Endodermal cell (in vitro differentiated cells): ENCODE results near the gene SUPT3H. TPM values are rescaled to one million over a fixed set of nuclear protein-coding genes. Genes with fewer than 3 reads are reported as not detected.
A peak's percentile ranks its signal among the peaks of the same experiment; 100 is the strongest.
"Not testable (repeated sequence)": the region's sequence is repeated elsewhere in the genome, so short reads cannot be mapped to it uniquely, and the experiment has no call there.

Source experiments
- DNase-seq: peaks from one replicate; pipeline ENCODE4 v3.0.0-alpha.2; 2017
- H3K27ac ChIP-seq: 2 replicates; pipeline ENCODE4 v1.5.1; 2013; ENCODE audit warnings: mild to moderate bottlenecking, low read depth, low read length, moderate library complexity
- H3K27me3 ChIP-seq: 2 replicates; pipeline ENCODE4 v1.6.1; 2013; ENCODE audit warnings: mild to moderate bottlenecking, low read length, moderate library complexity; ENCODE audit not compliant: insufficient read depth, control insufficient read depth, poor library complexity, severe bottlenecking
- H3K36me3 ChIP-seq: 2 replicates; pipeline ENCODE4 v1.7.0; 2013; ENCODE audit warnings: mild to moderate bottlenecking, low read length, moderate library complexity; ENCODE audit not compliant: control insufficient read depth, insufficient read depth
- H3K4me1 ChIP-seq: one replicate; pipeline ENCODE4 v1.7.0; 2013; ENCODE audit warnings: low read length; ENCODE audit not compliant: control insufficient read depth, insufficient read depth
- H3K4me3 ChIP-seq: 2 replicates; pipeline ENCODE4 v1.5.1; 2013; ENCODE audit warnings: mild to moderate bottlenecking, low read length, moderate library complexity
- H3K9ac ChIP-seq: 2 replicates; pipeline ENCODE4 v1.6.1; 2013; ENCODE audit warnings: mild to moderate bottlenecking, low read length, moderate library complexity; ENCODE audit not compliant: poor library complexity, severe bottlenecking; ENCODE audit errors: extremely low read depth
- H3K9me3 ChIP-seq: 2 replicates; pipeline ENCODE4 v1.6.1; 2013; ENCODE audit warnings: mild to moderate bottlenecking, low read length, moderate library complexity; ENCODE audit not compliant: control insufficient read depth
- H3K27ac Mint-ChIP-seq: 2 replicates; pipeline ENCODE4 v1.8.0; 2020; ENCODE audit warnings: mixed read lengths
- H3K27me3 Mint-ChIP-seq: 2 replicates; pipeline ENCODE4 v1.8.0; 2021; ENCODE audit warnings: mild to moderate bottlenecking, mixed read lengths; ENCODE audit not compliant: insufficient read depth
- H3K36me3 Mint-ChIP-seq: 2 replicates; pipeline ENCODE4 v1.8.0; 2020; ENCODE audit warnings: low read depth, mixed read lengths
- H3K4me1 Mint-ChIP-seq: 2 replicates; pipeline ENCODE4 v1.8.0; 2020; ENCODE audit warnings: mixed read lengths
- H3K4me3 Mint-ChIP-seq: 2 replicates; pipeline ENCODE4 v1.8.0; 2020; ENCODE audit warnings: mild to moderate bottlenecking, moderate library complexity, mixed read lengths
- H3K9me3 Mint-ChIP-seq: 2 replicates; pipeline ENCODE4 v1.8.0; 2020; ENCODE audit warnings: mild to moderate bottlenecking, mixed read lengths
- WGBS, 2 experiments: methylation state at CpG; one replicate each; pipeline versions ENCODE4 v1.1.5 to v1.1.7; 2013; ENCODE audit warnings: missing lambda C conversion rate in 2 of 2, mixed read lengths in 1 of 2; ENCODE audit not compliant: insufficient coverage in 1 of 2, insufficient read length in 1 of 2; 5-methylcytosine and 5-hydroxymethylcytosine counted together
- total RNA-seq, 2 donors: library from RNA; stranded (reverse); fragmentation: NEBNext Ultra II Directional in 1 of 2; extraction: Animal tissue kit (Norgen Biotek cat#: 25700) in 1 of 2; gene quantifications; 2 replicates in 1 of 2; 3 replicates in 1 of 2; pipeline ENCODE4 v1.2.1, GENCODE V29; 2021
- TF ChIP-seq, protein P1 (sequence below): fragments of 200-600 bp; sonication (generic); conservative IDR thresholded peaks from 2 replicates; pipeline ENCODE4 v1.5.0; 2021; ENCODE audit warnings: antibody characterized with exemption, mild to moderate bottlenecking

The SUPT3H gene
- total RNA-seq, 2 donors from 2014 or later, result 32.4 to 34.7 TPM

DNA sequence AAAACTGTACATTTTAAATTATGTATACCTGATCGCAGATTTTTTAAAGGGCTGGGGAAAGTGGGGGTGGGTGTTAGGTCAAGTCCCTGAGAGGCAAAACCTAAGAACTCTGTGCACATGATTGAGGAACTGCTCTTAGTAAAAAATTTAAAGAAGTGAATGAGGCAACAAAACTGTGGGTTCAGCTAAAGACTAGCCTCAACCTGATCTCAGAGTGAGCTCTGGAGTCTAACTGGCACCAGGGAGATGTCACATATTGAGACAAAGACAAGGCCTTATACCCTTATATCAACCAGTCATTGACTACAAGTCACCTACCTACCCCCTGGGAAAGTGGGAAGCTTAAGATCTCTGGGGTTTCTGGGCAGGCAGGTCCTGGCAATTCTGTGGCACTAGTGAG lies 77.0 kb downstream of the SUPT3H start:
- 100% methylated on average over 1 of the region's 1 CpG; no CpG with 5 or more reads in 1 of the 2 experiments for WGBS, 2 experiments
- TF ChIP-seq, protein P1, sequence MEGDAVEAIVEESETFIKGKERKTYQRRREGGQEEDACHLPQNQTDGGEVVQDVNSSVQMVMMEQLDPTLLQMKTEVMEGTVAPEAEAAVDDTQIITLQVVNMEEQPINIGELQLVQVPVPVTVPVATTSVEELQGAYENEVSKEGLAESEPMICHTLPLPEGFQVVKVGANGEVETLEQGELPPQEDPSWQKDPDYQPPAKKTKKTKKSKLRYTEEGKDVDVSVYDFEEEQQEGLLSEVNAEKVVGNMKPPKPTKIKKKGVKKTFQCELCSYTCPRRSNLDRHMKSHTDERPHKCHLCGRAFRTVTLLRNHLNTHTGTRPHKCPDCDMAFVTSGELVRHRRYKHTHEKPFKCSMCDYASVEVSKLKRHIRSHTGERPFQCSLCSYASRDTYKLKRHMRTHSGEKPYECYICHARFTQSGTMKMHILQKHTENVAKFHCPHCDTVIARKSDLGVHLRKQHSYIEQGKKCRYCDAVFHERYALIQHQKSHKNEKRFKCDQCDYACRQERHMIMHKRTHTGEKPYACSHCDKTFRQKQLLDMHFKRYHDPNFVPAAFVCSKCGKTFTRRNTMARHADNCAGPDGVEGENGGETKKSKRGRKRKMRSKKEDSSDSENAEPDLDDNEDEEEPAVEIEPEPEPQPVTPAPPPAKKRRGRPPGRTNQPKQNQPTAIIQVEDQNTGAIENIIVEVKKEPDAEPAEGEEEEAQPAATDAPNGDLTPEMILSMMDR, result no peak
- no peaks in the 10 kb centered on the region for H3K27me3 Mint-ChIP-seq

DNA sequence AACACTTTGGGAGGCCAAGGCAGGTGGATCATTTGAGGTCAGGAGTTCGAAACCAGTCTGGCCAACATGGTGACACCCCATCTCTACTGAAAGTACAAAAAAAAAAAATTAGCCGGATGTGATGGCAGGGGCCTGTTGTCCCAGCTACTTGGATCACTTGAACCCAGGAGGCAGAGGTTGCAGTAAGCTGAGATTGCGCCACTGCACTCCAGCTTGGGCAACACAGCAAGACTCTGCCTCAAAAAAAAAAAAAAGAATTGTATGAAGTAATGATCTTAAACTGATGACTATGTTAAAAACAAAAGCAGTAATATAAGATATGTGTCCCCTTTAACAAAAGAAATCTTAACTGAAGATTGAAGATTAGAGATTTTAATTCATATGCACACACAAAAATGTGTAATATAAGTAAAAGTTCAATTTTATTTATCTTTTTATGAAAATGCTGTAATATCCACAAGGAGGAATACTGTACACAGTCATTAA lies 78.6 kb downstream of the SUPT3H start:
- Histone ChIP-seq H3K27ac (no peak overlapping the region), H3K4me1 (no peaks in the 10 kb centered on the region), H3K9me3 (peaks cover 10% of the 10 kb centered on the region), H3K9ac (no peak overlapping the region), H3K36me3 (peaks cover 4% of the 10 kb centered on the region), H3K4me3 (no peak overlapping the region), H3K27me3 (no peaks in the 10 kb centered on the region)
- peaks cover 14% of the 10 kb centered on the region for H3K4me1 Mint-ChIP-seq
- peaks cover 18% of the 10 kb centered on the region for H3K36me3 Mint-ChIP-seq
- H3K9me3 Mint-ChIP-seq, result peaks cover 21% of the 10 kb centered on the region
- H3K27me3 Mint-ChIP-seq, result no peaks in the 10 kb centered on the region
- TF ChIP-seq, protein P1, result no peak
- DNase-seq, result no peak
- H3K27ac Mint-ChIP-seq, result no peak overlapping the region
- WGBS, 2 experiments, result 80 to 95% methylated on average over 1 to 3 of the region's 3 CpGs
- no peak overlapping the region for H3K4me3 Mint-ChIP-seq

More for the DNA sequence above, 77.0 kb downstream of the SUPT3H start:
- H3K9ac ChIP-seq, result no peak overlapping the region
- peaks cover 13% of the 10 kb centered on the region for H3K9me3 Mint-ChIP-seq
- no peak overlapping the region for H3K4me3 Mint-ChIP-seq
- H3K27me3 ChIP-seq, result no peaks in the 10 kb centered on the region
- peaks cover 4% of the 10 kb centered on the region for H3K36me3 ChIP-seq
- H3K27ac Mint-ChIP-seq, result no peak overlapping the region
- no peaks in the 10 kb centered on the region for H3K4me1 ChIP-seq
- H3K4me1 Mint-ChIP-seq, result peaks cover 12% of the 10 kb centered on the region
- peaks cover 20% of the 10 kb centered on the region for H3K9me3 ChIP-seq
- peaks cover 12% of the 10 kb centered on the region for H3K36me3 Mint-ChIP-seq
- no peak overlapping the region for H3K27ac ChIP-seq
- no peak overlapping the region for H3K4me3 ChIP-seq
- DNase-seq, result no peak

DNA sequence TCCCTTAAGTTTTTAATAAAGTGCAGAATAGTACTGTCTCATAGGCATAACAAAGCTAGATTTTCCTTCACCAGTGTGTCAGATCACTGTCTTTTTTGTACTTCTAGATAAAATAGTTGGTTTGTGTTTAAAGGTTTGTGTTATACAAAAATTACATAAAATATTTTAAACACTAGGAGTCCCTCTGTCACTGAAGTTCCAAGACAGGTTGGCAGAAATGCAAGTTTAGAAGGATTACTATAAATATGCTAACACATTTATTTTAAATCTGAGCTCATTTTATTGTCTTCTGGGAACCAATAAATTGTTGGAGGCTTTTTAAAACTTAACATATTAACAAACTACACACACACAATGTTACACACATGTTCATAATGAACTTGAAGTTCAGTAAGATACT lies 80.4 kb downstream of the SUPT3H start:
- DNase-seq, result no peak
- no peaks in the 10 kb centered on the region for H3K27me3 Mint-ChIP-seq
- peaks cover 4% of the 10 kb centered on the region for H3K36me3 ChIP-seq
- H3K4me1 Mint-ChIP-seq, result peaks cover 31% of the 10 kb centered on the region
- H3K27me3 ChIP-seq, result no peaks in the 10 kb centered on the region
- no peak overlapping the region for H3K27ac Mint-ChIP-seq
- TF ChIP-seq, protein P1, result no peak
- H3K9me3 Mint-ChIP-seq, result peaks cover 24% of the 10 kb centered on the region
- H3K9ac ChIP-seq, result no peak overlapping the region
- H3K4me3 Mint-ChIP-seq, result no peak overlapping the region
- H3K27ac ChIP-seq, result no peak overlapping the region
- no peaks in the 10 kb centered on the region for H3K4me1 ChIP-seq
- no peak overlapping the region for H3K4me3 ChIP-seq
- no peaks in the 10 kb centered on the region for H3K9me3 ChIP-seq
- peaks cover 16% of the 10 kb centered on the region for H3K36me3 Mint-ChIP-seq

DNA sequence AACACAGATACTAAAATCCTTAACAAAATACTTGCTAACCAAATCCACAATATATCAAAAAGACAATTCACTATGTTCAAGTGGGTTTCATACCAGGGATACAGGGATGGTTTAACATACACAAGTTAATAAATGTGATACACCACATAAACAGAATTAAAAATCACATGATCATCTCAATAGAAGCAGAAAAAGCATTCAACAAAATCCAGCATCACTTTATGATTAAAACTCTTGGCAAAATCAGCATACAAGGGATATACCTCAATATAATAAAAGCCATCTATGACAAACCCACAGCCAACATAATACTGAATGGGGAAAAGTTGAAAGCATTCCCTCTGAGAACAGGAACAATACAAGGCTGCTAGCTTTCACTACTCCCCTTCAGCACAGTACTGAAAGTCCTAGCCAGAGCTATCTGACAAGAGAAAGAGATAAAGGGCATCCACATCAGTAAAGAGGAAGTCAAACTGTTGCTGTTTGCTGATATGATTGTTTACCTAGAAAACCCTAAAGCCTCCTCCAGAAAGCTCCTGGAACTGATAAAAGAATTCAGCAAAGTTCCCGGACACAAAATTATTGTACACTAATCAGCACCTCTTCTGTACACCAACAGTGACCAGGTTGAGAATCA lies 83.6 kb downstream of the SUPT3H start:
- Mint-ChIP-seq H3K4me1 (peaks cover 24% of the 10 kb centered on the region), H3K36me3 (peaks cover 34% of the 10 kb centered on the region), H3K9me3 (peaks cover 41% of the 10 kb centered on the region), H3K27ac (peak overlapping the region; percentile 60)
- H3K9ac ChIP-seq, H3K4me1 ChIP-seq, H3K27ac ChIP-seq, H3K36me3 ChIP-seq, DNase-seq, H3K4me3 Mint-ChIP-seq, H3K27me3 ChIP-seq, H3K27me3 Mint-ChIP-seq: not testable (repeated sequence)
- peaks cover 22% of the 10 kb centered on the region for H3K9me3 ChIP-seq
- peak overlapping the region; percentile 13 for H3K4me3 ChIP-seq
- 58% methylated on average over 1 of the region's 1 CpG; no CpG with 5 or more reads in 1 of the 2 experiments for WGBS, 2 experiments
